Hindlimb muscle (tissue), 1 donor: ENCODE results near the gene TBC1D4. TPM values are rescaled to one million over a fixed set of nuclear protein-coding genes. Genes with fewer than 3 reads are reported as not detected.
"Not testable (repeated sequence)": the region's sequence is repeated elsewhere in the genome, so short reads cannot be mapped to it uniquely, and the experiment has no call there.

Experiments used
- DNase-seq: peaks from one replicate; pipeline ENCODE4 v3.0.0-alpha.2; 2013
- polyA plus RNA-seq: library from polyadenylated mRNA; unstranded; fragments of 120-200 nt; gene quantifications from one replicate; pipeline ENCODE4 v1.2.1, GENCODE V29; 2013; ENCODE audit not compliant: insufficient read length

Gene TBC1D4
- polyA plus RNA-seq, 1 donor: 39.8 TPM

GRCh38 chr13:75447493-75447892 is 34.5 kb downstream of the TBC1D4 start:
- no peak for DNase-seq

- DNase-seq: no peak
Observed at GRCh38 chr13:75446874-75447273, 35.1 kb downstream of the TBC1D4 start.

- peak; percentile 33 for DNase-seq
Observed at GRCh38 chr13:75445717-75446499, 36.1 kb downstream of the TBC1D4 start.

- DNase-seq: no peak
Observed at GRCh38 chr13:75444016-75444415, 38.0 kb downstream of the TBC1D4 start.

- DNase-seq: no peak
Observed at GRCh38 chr13:75443356-75443958, 38.5 kb downstream of the TBC1D4 start.

GRCh38 chr13:75442736-75443234 is 39.2 kb downstream of the TBC1D4 start:
- no peak for DNase-seq

- peak; percentile 22 for DNase-seq
Observed at GRCh38 chr13:75440100-75440499, 41.9 kb downstream of the TBC1D4 start.

GRCh38 chr13:75437582-75438318 is 44.2 kb downstream of the TBC1D4 start:
- peak; percentile 21 for DNase-seq

- DNase-seq: not testable (repeated sequence)
Observed at GRCh38 chr13:75434126-75434525, 47.8 kb downstream of the TBC1D4 start.

- no peak for DNase-seq
Observed at GRCh38 chr13:75432811-75433244, 49.1 kb downstream of the TBC1D4 start.

GRCh38 chr13:75432045-75432444 is 49.9 kb downstream of the TBC1D4 start:
- DNase-seq: no peak

- no peak for DNase-seq
Observed at GRCh38 chr13:75430436-75431209, 51.3 kb downstream of the TBC1D4 start.

- DNase-seq: no peak
Observed at GRCh38 chr13:75426421-75426820, 55.5 kb downstream of the TBC1D4 start.

- no peak for DNase-seq
Observed at GRCh38 chr13:75425216-75426009, 56.6 kb downstream of the TBC1D4 start.

GRCh38 chr13:75423946-75424345 is 58.0 kb downstream of the TBC1D4 start:
- no peak for DNase-seq

GRCh38 chr13:75422028-75422427 is 59.9 kb downstream of the TBC1D4 start:
- DNase-seq: no peak

GRCh38 chr13:75421133-75421532 is 60.8 kb downstream of the TBC1D4 start:
- no peak for DNase-seq

GRCh38 chr13:75419656-75420055 is 62.3 kb downstream of the TBC1D4 start:
- no peak for DNase-seq

GRCh38 chr13:75418997-75419396 is 63.0 kb downstream of the TBC1D4 start:
- DNase-seq: no peak

- DNase-seq: no peak
Observed at GRCh38 chr13:75418186-75418843, 63.7 kb downstream of the TBC1D4 start.

GRCh38 chr13:75417656-75418055 is 64.3 kb downstream of the TBC1D4 start:
- DNase-seq: no peak
